SK-N-SH (cell line): ENCODE measurements around the gene FCRL2. TPM values are rescaled to one million over a fixed set of nuclear protein-coding genes. Genes with fewer than 3 reads are reported as not detected.

Experiments
- CTCF ChIA-PET: fragments of 300-600, 350-600 bp; formaldehyde crosslinking; extraction: SDS; loops from one replicate; lab custom pipeline; 2021; lab: Yijun Ruan, JAX
- POLR2A ChIA-PET: fragments of 350-600 bp; sonication (Branson Sonifier 250); formaldehyde crosslinking; extraction: SDS; loops from one replicate; lab custom pipeline; 2020; ENCODE audit warnings: antibody characterized with exemption, inconsistent platforms; lab: Yijun Ruan, JAX
- DNase-seq: peaks from one replicate; pipeline ENCODE4 v3.0.0; 2012
- H2AFZ ChIP-seq: fragments of 200-600 bp; sonication (generic); 2 replicates; pipeline ENCODE4 v1.8.1; 2016; ENCODE audit warnings: antibody characterized with exemption, mild to moderate bottlenecking, low read depth
- H3F3A ChIP-seq: fragments of 200-600 bp; sonication (generic); replicated peaks from 2 replicates; pipeline ENCODE3; 2016; ENCODE audit warnings: antibody characterized with exemption, mild to moderate bottlenecking; ENCODE audit not compliant: insufficient read depth
- H3K27ac ChIP-seq, 2 experiments: fragments of 200-500 bp in 1 of 2; fragments of 200-600 bp in 1 of 2; sonication (Bioruptor generic) in 1 of 2; sonication (generic), shearing (Covaris generic) in 1 of 2; 2 replicates each; pipeline versions ENCODE4 v1.5.1 to v1.6.1; 2014 to 2016; ENCODE audit warnings: low read depth in 2 of 2, inconsistent platforms in 1 of 2, low read length in 1 of 2, mild to moderate bottlenecking in 1 of 2, mixed read lengths in 1 of 2
- H3K27me3 ChIP-seq: fragments of 200-600 bp; sonication (generic), shearing (Covaris generic); 2 replicates; pipeline ENCODE4 v1.6.1; 2016; ENCODE audit warnings: mixed run types; ENCODE audit not compliant: insufficient read depth
- H3K36me3 ChIP-seq, 2 experiments: fragments of 200-500 bp in 1 of 2; fragments of 200-600 bp in 1 of 2; sonication (Bioruptor generic) in 1 of 2; sonication (generic) in 1 of 2; replicated peaks in 1 of 2; 2 replicates each; pipeline versions ENCODE3 to v1.5.1; 2014 to 2016; ENCODE audit warnings: low read length in 1 of 2, mild to moderate bottlenecking in 1 of 2; ENCODE audit not compliant: insufficient read depth in 2 of 2, control insufficient read depth in 1 of 2
- H3K4me1 ChIP-seq, 2 experiments: fragments of 200-500 bp in 1 of 2; fragments of 200-600 bp in 1 of 2; sonication (Bioruptor generic) in 1 of 2; sonication (generic), shearing (Covaris generic) in 1 of 2; 2 replicates each; pipeline versions ENCODE4 v1.5.1 to v1.6.1; 2014 to 2016; ENCODE audit warnings: low read depth in 1 of 2, low read length in 1 of 2, mixed run types in 1 of 2; ENCODE audit not compliant: insufficient read depth in 2 of 2, control insufficient read depth in 1 of 2
- H3K4me2 ChIP-seq: fragments of 200-600 bp; sonication (generic), shearing (Covaris generic); 2 replicates; pipeline ENCODE4 v1.6.1; 2017; ENCODE audit warnings: mixed run types
- H3K4me3 ChIP-seq, 2 experiments: fragments of 200-500 bp in 1 of 2; fragments of 200-600 bp in 1 of 2; sonication (Bioruptor generic) in 1 of 2; sonication (generic), shearing (Covaris generic) in 1 of 2; 2 replicates each; pipeline versions ENCODE4 v1.5.1 to v1.8.1; 2014 to 2016; ENCODE audit warnings: low read depth in 2 of 2, inconsistent platforms in 1 of 2, low read length in 1 of 2, mild to moderate bottlenecking in 1 of 2, mixed read lengths in 1 of 2, moderate library complexity in 1 of 2
- H3K79me2 ChIP-seq: fragments of 200-600 bp; sonication (generic); 2 replicates; pipeline ENCODE4 v1.8.1; 2017; ENCODE audit warnings: mild to moderate bottlenecking; ENCODE audit not compliant: insufficient read depth
- H3K9ac ChIP-seq: fragments of 200-600 bp; sonication (generic); 2 replicates; pipeline ENCODE4 v1.6.1; 2017; ENCODE audit warnings: mixed run types
- H3K9me2 ChIP-seq: fragments of 200-600 bp; sonication (generic); 2 replicates; pipeline ENCODE4 v1.6.1; 2017; ENCODE audit warnings: mixed run types
- H3K9me3 ChIP-seq: fragments of 200-600 bp; sonication (generic); 2 replicates; pipeline ENCODE4 v1.6.1; 2017; ENCODE audit warnings: mixed run types, mild to moderate bottlenecking, moderate library complexity
- H4K20me1 ChIP-seq: fragments of 200-600 bp; sonication (generic); 2 replicates; pipeline ENCODE4 v1.6.1; 2017; ENCODE audit warnings: mild to moderate bottlenecking, mixed run types; ENCODE audit not compliant: insufficient read depth
- ELF1 ChIP-seq: IDR thresholded peaks from 2 replicates; pipeline ENCODE4 v1.4.0; 2012
- EP300 ChIP-seq, 2 experiments: IDR thresholded peaks; 2 replicates each; pipeline versions ENCODE4 v1.4.0 to v1.6.1; 2012; ENCODE audit warnings: borderline replicate concordance in 1 of 2, low read depth in 1 of 2, low read length in 1 of 2
- EZH2phosphoT487 ChIP-seq: fragments of 200-600 bp; sonication (generic); IDR thresholded peaks from 2 replicates; pipeline ENCODE4 v1.6.1; 2017; ENCODE audit warnings: low read depth, mixed run types, mild to moderate bottlenecking, antibody characterized with exemption, moderate library complexity, borderline replicate concordance
- GATA2 ChIP-seq: sonication (generic); formaldehyde crosslinking; IDR thresholded peaks from 2 replicates; pipeline ENCODE4 v1.5.0; 2020; ENCODE audit warnings: mild to moderate bottlenecking, missing genetic modification reagents
- MXI1 ChIP-seq: IDR thresholded peaks from 2 replicates; pipeline ENCODE4 v1.6.1; 2012; ENCODE audit warnings: mild to moderate bottlenecking, low read depth, low read length, improper control_type of control experiment
- NRF1 ChIP-seq: IDR thresholded peaks from 2 replicates; pipeline ENCODE4 v1.6.1; 2012; ENCODE audit warnings: low read depth, mild to moderate bottlenecking, low read length
- RAD21 ChIP-seq: IDR thresholded peaks from 2 replicates; pipeline ENCODE4 v1.6.1; 2012; ENCODE audit warnings: mild to moderate bottlenecking, low read length
- RCOR1 ChIP-seq: fragments of 150-350 bp; IDR thresholded peaks from 2 replicates; pipeline ENCODE4 v1.6.1; 2017; ENCODE audit warnings: antibody characterized with exemption, low read length
- RXRA ChIP-seq: IDR thresholded peaks from 2 replicates; pipeline ENCODE4 v1.4.0; 2012; ENCODE audit warnings: low read depth, mild to moderate bottlenecking, borderline replicate concordance
- TAF1 ChIP-seq: IDR thresholded peaks from 2 replicates; pipeline ENCODE4 v1.6.1; 2012; ENCODE audit warnings: low read depth, mild to moderate bottlenecking, low read length, moderate library complexity, borderline replicate concordance
- TEAD4 ChIP-seq: IDR thresholded peaks from 2 replicates; pipeline ENCODE4 v1.4.0; 2012; ENCODE audit warnings: mild to moderate bottlenecking, borderline replicate concordance; ENCODE audit not compliant: insufficient read depth
- USF1 ChIP-seq: IDR thresholded peaks from 2 replicates; pipeline ENCODE4 v1.4.0; 2012; ENCODE audit warnings: low read depth, borderline replicate concordance
- USF2 ChIP-seq: fragments of 150-350 bp; IDR thresholded peaks from 2 replicates; pipeline ENCODE4 v1.6.1; 2017; ENCODE audit warnings: antibody characterized with exemption, low read length, low read depth, borderline replicate concordance
- YY1 ChIP-seq: IDR thresholded peaks from 2 replicates; pipeline ENCODE4 v1.4.0; 2012; ENCODE audit warnings: low read depth, mild to moderate bottlenecking
- WGBS: methylation state at CpG from one replicate; pipeline ENCODE4 v1.1.6; 2017; ENCODE audit warnings: low lambda C conversion rate; 5-methylcytosine and 5-hydroxymethylcytosine counted together
- polyA plus RNA-seq, 3 experiments: library from polyadenylated mRNA; depleted of rRNA; stranded (reverse); fragments of >200 nt; gene quantifications; 2 replicates each; pipeline ENCODE4 v1.2.3, GENCODE V29; 2012
- TF ChIP-seq, protein P1 (sequence below): IDR thresholded peaks from 2 replicates; pipeline ENCODE4 v1.6.1; 2012; ENCODE audit warnings: mild to moderate bottlenecking, low read depth, low read length, moderate library complexity

FCRL2 gene
- polyA plus RNA-seq, 1 of the 3 experiments (the other 2 are of a cell fraction): not detected

DNA sequence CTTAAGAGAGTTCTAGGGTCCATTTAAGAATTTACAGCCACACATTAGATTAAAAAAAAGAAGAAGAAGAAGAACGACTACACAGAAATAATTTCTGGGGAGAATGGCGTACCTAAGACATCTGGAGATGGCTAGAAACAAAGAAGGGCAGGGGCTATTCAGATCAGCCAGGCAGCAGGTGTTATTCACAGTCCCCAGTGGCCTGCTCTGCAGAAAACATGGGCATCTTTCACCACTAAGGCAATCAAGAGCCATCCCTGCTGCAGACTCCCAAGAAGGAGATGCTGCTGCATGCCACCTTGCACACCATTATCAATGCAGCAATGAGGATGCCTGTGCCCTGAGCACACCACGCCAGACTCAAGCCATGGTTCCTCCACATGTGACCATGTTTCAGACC lies 7.9 kb upstream of the FCRL2 start:
- no peaks in the 10 kb centered on the region for H3K27me3 ChIP-seq
- no peaks in the 10 kb centered on the region for H3F3A ChIP-seq
- no peak for DNase-seq
- H3K79me2 ChIP-seq: no peaks in the 10 kb centered on the region
- H3K4me3 ChIP-seq: no peak overlapping the region
- no peaks in the 10 kb centered on the region for H3K9me2 ChIP-seq
- 1% methylated on average over 3 of the region's 3 CpGs for WGBS
- no peak overlapping the region for H3K4me2 ChIP-seq
- no peaks in the 10 kb centered on the region for H3K4me1 ChIP-seq
- H3K36me3 ChIP-seq: no peaks in the 10 kb centered on the region
- H4K20me1 ChIP-seq: no peaks in the 10 kb centered on the region
- no peaks in the 10 kb centered on the region for H3K9me3 ChIP-seq
- H3K9ac ChIP-seq: no peak overlapping the region
- H3K27ac ChIP-seq: no peak overlapping the region
- TF ChIP-seq USF2 (no peak), GATA2 (CRISPR knock-in tag) (no peak), USF1 (no peak), TEAD4 (no peak), RAD21 (no peak), TAF1 (no peak), NRF1 (no peak), ELF1 (no peak), EP300 (IDR thresholded peaks at IDR 0.05; ENCODE audit: borderline replicate concordance in 1 of 2, low read depth in 1 of 2, low read length in 1 of 2) (no peak)
- no peak overlapping the region for H2AFZ ChIP-seq
- CTCF ChIA-PET: no interaction called here
- POLR2A ChIA-PET: no interaction called here

DNA sequence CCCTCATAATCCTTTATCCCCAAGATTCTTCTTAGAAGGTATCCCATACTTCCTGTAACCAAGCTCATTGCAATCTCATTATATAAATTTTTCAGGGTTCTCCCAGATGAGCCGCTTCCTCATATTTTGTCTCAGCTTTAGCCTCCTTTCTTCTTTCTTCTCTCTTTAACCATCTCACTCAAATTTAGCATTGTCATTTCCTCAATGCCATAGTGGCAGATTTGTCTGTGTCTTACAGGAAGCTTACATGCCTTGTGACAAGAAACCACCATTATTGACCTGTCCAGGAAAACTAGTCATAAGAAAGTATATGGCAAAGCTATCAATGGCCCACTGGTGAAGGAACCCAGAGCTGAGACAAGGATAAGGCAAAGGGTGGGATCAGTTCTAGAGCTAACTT lies 6.0 kb upstream of the FCRL2 start:
- Histone ChIP-seq H4K20me1 (no peaks in the 10 kb centered on the region), H3K36me3 (no peaks in the 10 kb centered on the region), H3K4me1 (no peaks in the 10 kb centered on the region), H2AFZ (no peak overlapping the region), H3K4me2 (no peak overlapping the region), H3K27ac (no peak overlapping the region), H3K9ac (no peak overlapping the region), H3K9me2 (no peaks in the 10 kb centered on the region), H3F3A (no peaks in the 10 kb centered on the region), H3K9me3 (no peaks in the 10 kb centered on the region), H3K27me3 (no peaks in the 10 kb centered on the region), H3K79me2 (no peaks in the 10 kb centered on the region), H3K4me3 (no peak overlapping the region)
- TF ChIP-seq, protein P1, sequence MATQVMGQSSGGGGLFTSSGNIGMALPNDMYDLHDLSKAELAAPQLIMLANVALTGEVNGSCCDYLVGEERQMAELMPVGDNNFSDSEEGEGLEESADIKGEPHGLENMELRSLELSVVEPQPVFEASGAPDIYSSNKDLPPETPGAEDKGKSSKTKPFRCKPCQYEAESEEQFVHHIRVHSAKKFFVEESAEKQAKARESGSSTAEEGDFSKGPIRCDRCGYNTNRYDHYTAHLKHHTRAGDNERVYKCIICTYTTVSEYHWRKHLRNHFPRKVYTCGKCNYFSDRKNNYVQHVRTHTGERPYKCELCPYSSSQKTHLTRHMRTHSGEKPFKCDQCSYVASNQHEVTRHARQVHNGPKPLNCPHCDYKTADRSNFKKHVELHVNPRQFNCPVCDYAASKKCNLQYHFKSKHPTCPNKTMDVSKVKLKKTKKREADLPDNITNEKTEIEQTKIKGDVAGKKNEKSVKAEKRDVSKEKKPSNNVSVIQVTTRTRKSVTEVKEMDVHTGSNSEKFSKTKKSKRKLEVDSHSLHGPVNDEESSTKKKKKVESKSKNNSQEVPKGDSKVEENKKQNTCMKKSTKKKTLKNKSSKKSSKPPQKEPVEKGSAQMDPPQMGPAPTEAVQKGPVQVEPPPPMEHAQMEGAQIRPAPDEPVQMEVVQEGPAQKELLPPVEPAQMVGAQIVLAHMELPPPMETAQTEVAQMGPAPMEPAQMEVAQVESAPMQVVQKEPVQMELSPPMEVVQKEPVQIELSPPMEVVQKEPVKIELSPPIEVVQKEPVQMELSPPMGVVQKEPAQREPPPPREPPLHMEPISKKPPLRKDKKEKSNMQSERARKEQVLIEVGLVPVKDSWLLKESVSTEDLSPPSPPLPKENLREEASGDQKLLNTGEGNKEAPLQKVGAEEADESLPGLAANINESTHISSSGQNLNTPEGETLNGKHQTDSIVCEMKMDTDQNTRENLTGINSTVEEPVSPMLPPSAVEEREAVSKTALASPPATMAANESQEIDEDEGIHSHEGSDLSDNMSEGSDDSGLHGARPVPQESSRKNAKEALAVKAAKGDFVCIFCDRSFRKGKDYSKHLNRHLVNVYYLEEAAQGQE: no peak
- TF ChIP-seq USF1 (no peak), EZH2phosphoT487 (no peak), YY1 (no peak), MXI1 (no peak), GATA2 (CRISPR knock-in tag) (no peak), EP300 (IDR thresholded peaks at IDR 0.05; ENCODE audit: borderline replicate concordance in 1 of 2, low read depth in 1 of 2, low read length in 1 of 2) (no peak), RCOR1 (no peak), RXRA (no peak)
- POLR2A ChIA-PET: no interaction called here
- WGBS: 10% methylated on average over 1 of the region's 1 CpG
- no peak for DNase-seq
- CTCF ChIA-PET: no interaction called here
